RWPE1 (cell line): ENCODE results near the gene ZC3H12A.

Experiments
- CTCF ChIA-PET: fragments of 350-600 bp; sonication (Branson Sonifier 250); formaldehyde crosslinking; extraction: SDS; loops from one replicate; lab custom pipeline; 2021; lab: Yijun Ruan, JAX
- POLR2A ChIA-PET: fragments of 400-600 bp; formaldehyde crosslinking; extraction: SDS; loops from one replicate; lab custom pipeline; 2020; ENCODE audit warnings: antibody characterized with exemption; ENCODE audit not compliant: low non-redundant PET; lab: Yijun Ruan, JAX
- DNase-seq: peaks from one replicate; pipeline ENCODE4 v3.0.0; 2012; ENCODE audit warnings: low spot score
- H3K27ac ChIP-seq: fragments of 450-650 bp; 2 replicates; pipeline ENCODE4 v1.5.1; 2017
- CTCF ChIP-seq: fragments of 450-650 bp; conservative IDR thresholded peaks from 2 replicates; pipeline ENCODE4 v1.5.1; 2017; ENCODE audit warnings: low read depth, mild to moderate bottlenecking

The ZC3H12A gene

GRCh38 chr1:37482796-37483744 lies 8.7 kb downstream of the ZC3H12A start:
- ChIA-PET POLR2A (no interaction called here), CTCF (no interaction called here)
- no peak for DNase-seq
- TF ChIP-seq CTCF = no peak
- peak overlapping the region; percentile 100 for H3K27ac ChIP-seq

GRCh38 chr1:37483785-37484184 lies 9.4 kb downstream of the ZC3H12A start:
- POLR2A ChIA-PET = interaction anchor here (3.5 kb wide), 1 partner anchor 8 kb away, joined by 19 read pairs; the partner anchor contains the start of gene ZC3H12A
- no peak for DNase-seq
- TF ChIP-seq CTCF = no peak
- peak overlapping the region; percentile 100 for H3K27ac ChIP-seq
- CTCF ChIA-PET = no interaction called here

- CTCF ChIA-PET = interaction anchor here (1.1 to 4.1 kb wide), 2 partner anchors 30 kb away, joined by 15 to 43 read pairs; no protein-coding TSS in a partner anchor
- no peak for DNase-seq
- H3K27ac ChIP-seq = peak overlapping the region; percentile 100
- TF ChIP-seq CTCF = no peak
- POLR2A ChIA-PET = interaction anchor here (3.5 kb wide), 1 partner anchor 9 kb away, joined by 19 read pairs; the partner anchor contains the start of gene ZC3H12A
Observed at GRCh38 chr1:37484325-37485051, 10.1 kb downstream of the ZC3H12A start.

- DNase-seq = no peak
- ChIA-PET CTCF (interaction anchor here (0.6 to 4.1 kb wide), 9 partner anchors 9 to 176 kb away, joined by 3 to 43 read pairs (median 9); partner anchors contain the start of gene MEAF6), POLR2A (interaction anchor here (3.5 kb wide), 1 partner anchor 11 kb away, joined by 19 read pairs; the partner anchor contains the start of gene ZC3H12A)
- peak overlapping the region; percentile 100 for H3K27ac ChIP-seq
- no peak for TF ChIP-seq CTCF
Observed at GRCh38 chr1:37485902-37486679, 11.7 kb downstream of the ZC3H12A start.

- TF ChIP-seq CTCF = peak; percentile 97
- ChIA-PET CTCF (interaction anchor here (0.5 to 4.1 kb wide), 21 partner anchors 10 to 918 kb away, joined by 3 to 43 read pairs (median 4); partner anchors contain the start of gene MEAF6), POLR2A (interaction anchor here (0.7 to 3.5 kb wide), 2 partner anchors 12 to 32 kb away, joined by 3 to 19 read pairs; partner anchors contain the start of gene ZC3H12A)
- peak overlapping the region; percentile 100 for H3K27ac ChIP-seq
- DNase-seq = peak; percentile 67
Observed at GRCh38 chr1:37486680-37487618, 12.6 kb downstream of the ZC3H12A start.
